Astrocyte of the cerebellum (primary cell): ENCODE measurements around the gene SLC10A7.

ENCODE experiments used
- DNase-seq: peaks from one replicate; pipeline ENCODE4 v3.0.0-alpha.2; 2011; ENCODE audit warnings: low read depth
- H3K4me3 ChIP-seq: 2 replicates; pipeline ENCODE4 v1.5.1; 2011; ENCODE audit warnings: mild to moderate bottlenecking, low read depth, low read length, moderate library complexity
- in situ Hi-C: cut with HindIII; loops from 2 replicates; pipeline ENCODE4 v1.10.0; 2017; ENCODE audit warnings: low sequenced_read_pairs
- TF ChIP-seq, protein P1 (sequence below): IDR thresholded peaks from 2 replicates; pipeline ENCODE4 v1.5.1; 2012; ENCODE audit warnings: low read length, low read depth, moderate library complexity, mild to moderate bottlenecking; ENCODE audit errors: missing control alignments

SLC10A7 gene, protein sequence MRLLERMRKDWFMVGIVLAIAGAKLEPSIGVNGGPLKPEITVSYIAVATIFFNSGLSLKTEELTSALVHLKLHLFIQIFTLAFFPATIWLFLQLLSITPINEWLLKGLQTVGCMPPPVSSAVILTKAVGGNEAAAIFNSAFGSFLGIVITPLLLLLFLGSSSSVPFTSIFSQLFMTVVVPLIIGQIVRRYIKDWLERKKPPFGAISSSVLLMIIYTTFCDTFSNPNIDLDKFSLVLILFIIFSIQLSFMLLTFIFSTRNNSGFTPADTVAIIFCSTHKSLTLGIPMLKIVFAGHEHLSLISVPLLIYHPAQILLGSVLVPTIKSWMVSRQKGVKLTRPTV

DNA sequence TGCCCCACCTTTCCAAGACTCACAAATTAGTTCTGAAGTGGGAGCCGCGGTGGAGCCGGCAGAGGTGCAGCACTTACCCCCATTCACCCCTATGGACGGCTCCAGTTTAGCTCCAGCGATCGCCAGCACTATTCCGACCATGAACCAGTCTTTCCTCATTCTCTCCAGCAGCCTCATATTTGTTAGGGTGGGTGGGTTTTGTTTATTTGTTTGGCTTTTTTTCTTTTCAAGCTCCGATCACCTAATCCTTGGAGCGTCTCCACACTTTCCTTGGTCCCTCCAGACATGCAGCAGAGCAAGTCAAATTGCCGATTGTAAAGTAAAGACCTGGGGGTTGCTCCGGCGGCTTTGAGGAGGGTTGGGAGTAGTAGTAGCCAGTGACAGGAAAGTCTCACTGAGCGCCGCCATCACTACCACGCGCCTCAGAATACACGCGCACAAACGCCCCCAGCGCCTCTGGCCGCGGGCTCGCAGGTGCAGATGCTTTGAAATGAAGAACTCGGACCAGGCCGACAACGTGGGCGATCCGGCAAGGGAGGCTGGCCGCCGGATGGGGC lies at the start of gene SLC10A7:
Gene SLC10A7 (minus strand): TSS at position 400 of the 557 bp plus-strand sequence. CDS start 223 bp downstream, at position 177.
- H3K4me3 ChIP-seq: peak within 1 kb of the TSS; percentile 69
- TF ChIP-seq, protein P1, sequence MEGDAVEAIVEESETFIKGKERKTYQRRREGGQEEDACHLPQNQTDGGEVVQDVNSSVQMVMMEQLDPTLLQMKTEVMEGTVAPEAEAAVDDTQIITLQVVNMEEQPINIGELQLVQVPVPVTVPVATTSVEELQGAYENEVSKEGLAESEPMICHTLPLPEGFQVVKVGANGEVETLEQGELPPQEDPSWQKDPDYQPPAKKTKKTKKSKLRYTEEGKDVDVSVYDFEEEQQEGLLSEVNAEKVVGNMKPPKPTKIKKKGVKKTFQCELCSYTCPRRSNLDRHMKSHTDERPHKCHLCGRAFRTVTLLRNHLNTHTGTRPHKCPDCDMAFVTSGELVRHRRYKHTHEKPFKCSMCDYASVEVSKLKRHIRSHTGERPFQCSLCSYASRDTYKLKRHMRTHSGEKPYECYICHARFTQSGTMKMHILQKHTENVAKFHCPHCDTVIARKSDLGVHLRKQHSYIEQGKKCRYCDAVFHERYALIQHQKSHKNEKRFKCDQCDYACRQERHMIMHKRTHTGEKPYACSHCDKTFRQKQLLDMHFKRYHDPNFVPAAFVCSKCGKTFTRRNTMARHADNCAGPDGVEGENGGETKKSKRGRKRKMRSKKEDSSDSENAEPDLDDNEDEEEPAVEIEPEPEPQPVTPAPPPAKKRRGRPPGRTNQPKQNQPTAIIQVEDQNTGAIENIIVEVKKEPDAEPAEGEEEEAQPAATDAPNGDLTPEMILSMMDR: no peak
- in situ Hi-C loops: no loop called here
- peak; percentile 46 for DNase-seq

DNA sequence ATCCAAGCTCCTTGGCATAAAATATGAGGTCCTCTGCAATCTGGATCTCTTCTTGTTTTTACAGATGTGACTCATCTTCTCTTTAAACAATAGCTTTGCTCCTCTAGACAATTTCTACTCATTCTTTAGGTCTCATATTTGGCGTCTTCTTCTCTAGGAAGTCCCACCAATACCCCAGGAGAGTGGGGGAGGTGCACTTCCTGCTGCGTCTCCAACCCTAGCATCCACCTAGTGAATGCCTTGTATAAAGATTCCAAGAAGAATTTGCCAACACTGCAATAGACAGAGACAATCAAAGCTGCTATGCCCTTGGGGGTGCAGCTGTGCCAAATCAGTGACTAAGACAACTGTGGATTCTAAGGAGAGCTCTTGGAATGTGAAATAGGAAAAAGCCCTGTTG lies 45.7 kb upstream of the SLC10A7 start:
- no peak for DNase-seq
- no peak overlapping the region for H3K4me3 ChIP-seq
- in situ Hi-C loops: no loop called here
- TF ChIP-seq, protein P1: no peak

DNA sequence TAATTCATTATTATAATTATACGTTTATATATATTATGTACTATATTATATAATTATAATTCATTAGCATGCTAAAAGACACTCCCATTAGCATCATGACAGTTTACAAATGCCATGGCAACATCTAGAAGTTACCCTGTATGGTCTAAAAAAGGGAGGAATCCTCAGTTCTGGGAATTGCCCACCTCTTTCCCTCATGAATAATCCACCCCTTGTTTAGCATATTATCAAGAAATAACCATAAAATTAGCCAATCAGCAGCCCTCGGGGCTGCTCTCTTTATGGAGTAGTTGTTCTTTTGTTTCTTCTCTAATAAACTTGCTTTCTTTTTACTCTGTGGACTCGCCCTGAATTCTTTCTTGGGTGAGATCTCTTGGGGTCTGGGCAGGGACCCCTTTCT lies 42.8 kb upstream of the SLC10A7 start:
- in situ Hi-C loops: no loop called here
- no peak for DNase-seq
- H3K4me3 ChIP-seq: no peak overlapping the region
- TF ChIP-seq, protein P1: no peak

DNA sequence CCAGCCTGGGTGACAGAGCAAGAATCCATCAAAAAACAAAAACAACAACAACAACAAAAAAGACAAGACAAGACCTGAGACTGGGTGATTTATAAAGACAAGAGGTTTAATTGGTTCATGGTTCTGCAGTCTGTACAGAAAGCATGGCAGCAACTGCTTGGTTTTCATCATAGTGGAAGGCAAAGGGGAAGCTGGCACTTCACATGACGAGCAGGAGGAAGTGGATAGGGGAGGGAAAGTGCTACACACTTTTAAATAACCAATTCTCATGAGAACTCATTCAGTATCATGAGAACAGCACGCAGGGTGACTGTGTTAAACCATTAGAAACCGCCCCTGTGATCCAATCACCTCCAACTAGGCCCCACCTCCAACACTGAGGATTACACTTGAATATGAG lies 28.4 kb upstream of the SLC10A7 start:
- TF ChIP-seq, protein P1: no peak
- no peak for DNase-seq
- in situ Hi-C loops: no loop called here
- no peak overlapping the region for H3K4me3 ChIP-seq

DNA sequence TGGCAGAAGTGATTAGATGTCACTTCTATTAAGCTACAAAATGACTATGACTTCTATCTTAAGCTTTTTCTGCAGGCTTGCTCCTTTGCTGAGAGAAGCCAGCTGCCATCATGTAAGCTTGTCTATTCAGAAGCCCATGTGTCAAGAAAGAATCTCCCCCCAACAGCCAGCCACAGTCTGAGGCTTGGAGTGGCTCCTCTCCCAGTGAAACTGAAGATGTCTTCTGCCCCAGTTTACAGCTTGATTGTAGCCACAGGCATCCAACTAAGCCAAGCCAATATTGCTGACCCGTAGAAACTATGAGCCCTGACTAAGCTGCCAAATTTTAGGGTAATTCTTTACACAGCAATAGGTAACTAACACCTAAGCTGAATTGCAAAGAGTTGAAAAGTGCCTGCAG lies 26.7 kb upstream of the SLC10A7 start:
- H3K4me3 ChIP-seq: no peak overlapping the region
- TF ChIP-seq, protein P1: no peak
- no peak for DNase-seq
- in situ Hi-C loops: no loop called here

DNA sequence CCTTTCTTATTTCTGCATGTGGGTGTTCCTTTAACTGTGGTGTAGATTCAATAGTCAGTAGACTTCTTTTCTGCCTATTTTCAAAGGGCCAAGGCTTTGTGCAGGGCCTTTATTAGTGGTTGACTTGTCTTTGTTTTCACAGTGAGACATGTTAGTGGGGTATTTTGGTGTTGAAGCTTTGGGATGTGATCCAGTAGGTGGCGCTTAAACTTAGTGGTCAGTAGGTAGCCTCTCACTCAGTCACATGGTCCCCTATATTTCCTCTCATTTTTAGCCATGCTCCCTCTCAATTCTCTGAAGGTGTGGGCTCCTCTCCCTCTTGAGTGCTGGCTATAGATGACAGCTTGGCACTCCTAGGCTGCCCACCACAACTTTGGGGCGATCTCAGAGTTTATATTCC lies 23.4 kb upstream of the SLC10A7 start:
- in situ Hi-C loops: no loop called here
- no peak overlapping the region for H3K4me3 ChIP-seq
- TF ChIP-seq, protein P1: peak; percentile 24
- no peak for DNase-seq
